NCI-H2196 treated with DMSO at 0.1 percent for 48 hours (cell line): ENCODE data around the gene PDE7B.
"Not testable (repeated sequence)": the region's sequence is repeated elsewhere in the genome, so short reads cannot be mapped to it uniquely, and the experiment has no call there.

Experiments
- DNase-seq: peaks from one replicate; lab custom pipeline; 2025; ENCODE audit not compliant: unreplicated experiment; lab: John Stamatoyannopoulos, UW

PDE7B gene

DNA sequence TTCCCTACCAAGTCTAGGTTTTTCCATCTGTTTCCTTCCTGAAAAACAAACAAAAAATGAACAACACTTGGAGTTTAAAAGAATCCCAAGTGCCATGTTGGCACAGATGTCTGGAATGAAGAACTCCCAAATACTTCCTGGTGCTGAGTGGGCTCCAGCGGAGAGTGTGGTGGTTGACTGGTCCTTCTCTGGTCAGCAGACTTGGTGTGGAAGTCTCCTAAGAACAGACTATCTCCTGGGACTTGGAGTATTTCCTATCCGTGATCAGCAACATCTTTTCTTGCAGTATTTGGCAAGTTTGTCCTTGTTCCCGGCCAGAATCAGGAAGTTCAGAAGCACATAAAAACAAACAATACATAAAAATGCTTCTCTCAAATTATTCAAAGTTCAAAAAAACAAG lies 244.5 kb downstream of the PDE7B start:
- no peak for DNase-seq

DNA sequence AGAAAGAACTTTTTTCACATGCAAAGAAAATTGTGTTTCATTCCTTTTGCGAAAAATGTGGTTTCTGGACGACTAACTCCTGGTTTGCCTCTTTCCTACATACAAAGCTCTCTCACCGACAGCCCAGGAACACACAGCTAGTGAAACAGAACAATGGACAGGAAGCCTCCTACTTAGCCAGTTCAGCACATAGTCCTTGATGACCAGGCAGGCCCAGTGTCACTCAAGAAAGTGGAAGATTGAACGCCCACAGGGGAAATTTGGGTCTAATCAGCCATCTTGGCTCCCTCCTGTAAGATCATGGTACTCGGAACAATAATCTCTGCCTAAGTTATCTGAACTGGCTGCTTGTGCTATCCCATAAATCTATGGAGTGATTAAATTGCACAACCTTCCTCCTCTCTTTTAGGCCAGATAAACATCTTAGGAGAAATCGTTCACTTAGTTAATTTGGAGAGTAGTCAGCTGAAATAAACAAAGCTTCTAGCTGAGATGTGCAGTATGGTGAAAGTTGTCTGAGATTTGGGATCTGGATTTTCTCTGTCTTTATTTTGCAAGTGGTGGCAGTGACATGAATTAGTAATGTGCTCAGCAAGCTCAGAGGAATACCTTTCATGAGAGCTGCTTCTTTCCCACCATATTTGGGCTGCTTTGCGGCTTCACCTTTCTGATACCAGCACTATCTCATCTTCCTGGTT lies 251.6 kb downstream of the PDE7B start:
- no peak for DNase-seq

DNA sequence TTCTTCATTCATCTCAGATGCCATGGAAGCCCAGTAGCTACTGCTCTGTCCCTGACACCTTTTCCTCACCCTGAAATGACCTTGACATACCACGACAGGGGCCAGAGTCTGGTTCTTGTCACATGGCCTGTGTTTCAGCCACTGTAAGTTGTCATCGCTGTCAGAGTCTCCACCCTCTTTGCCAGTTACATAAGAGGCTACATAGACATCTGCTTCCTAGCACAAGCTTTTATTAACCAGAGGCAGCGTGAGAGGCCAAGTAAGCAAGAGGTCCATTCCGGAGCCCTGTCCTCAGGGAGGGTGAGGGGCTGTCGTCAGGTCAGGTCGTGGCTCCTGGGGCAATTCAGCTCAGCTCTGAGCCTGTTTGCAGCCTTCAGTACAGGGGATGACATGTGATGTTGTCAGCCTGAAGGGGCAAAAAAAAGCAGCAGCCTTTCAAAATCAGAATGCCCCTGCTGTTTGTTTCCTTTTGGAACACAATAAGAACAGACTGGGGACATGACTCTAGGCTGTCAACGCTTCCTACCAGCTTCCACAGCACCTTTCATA lies 252.3 kb downstream of the PDE7B start:
- no peak for DNase-seq

DNA sequence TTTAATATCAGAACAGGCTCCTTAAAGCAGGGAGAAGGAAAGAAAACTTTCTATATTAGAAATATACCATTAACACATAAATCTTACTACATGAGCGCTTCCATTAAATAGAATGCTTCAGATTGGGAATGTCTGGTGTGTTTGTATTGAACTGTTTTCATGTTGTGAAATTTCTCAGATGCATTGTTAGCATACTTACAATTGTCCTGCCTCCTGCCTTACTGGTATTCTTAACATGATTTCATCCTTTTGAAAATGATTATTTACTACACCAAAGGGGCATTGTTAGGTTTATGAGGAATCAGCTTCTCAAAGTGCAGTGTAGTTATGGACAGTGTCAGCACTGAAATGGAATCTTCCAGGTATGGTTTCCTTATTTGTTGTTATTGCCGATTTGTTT lies 253.1 kb downstream of the PDE7B start:
- DNase-seq = no peak

DNA sequence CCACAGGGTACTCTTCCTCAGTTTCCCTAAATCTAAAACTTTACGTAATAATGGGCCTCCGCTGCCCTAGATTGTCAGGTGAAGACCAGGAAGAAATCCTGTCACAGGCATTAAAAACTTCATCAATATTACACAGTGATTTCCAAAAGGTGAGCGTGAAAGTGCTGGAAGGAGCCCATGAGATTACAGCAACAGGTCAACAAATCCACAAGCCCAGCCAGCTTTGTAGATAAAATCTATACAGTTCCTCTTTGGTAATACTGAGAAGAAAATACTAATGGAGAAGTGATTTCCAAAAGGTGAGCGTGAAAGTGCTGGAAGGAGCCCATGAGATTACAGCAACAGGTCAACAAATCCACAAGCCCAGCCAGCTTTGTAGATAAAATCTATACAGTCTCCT lies 254.3 kb downstream of the PDE7B start:
- DNase-seq = not testable (repeated sequence)

DNA sequence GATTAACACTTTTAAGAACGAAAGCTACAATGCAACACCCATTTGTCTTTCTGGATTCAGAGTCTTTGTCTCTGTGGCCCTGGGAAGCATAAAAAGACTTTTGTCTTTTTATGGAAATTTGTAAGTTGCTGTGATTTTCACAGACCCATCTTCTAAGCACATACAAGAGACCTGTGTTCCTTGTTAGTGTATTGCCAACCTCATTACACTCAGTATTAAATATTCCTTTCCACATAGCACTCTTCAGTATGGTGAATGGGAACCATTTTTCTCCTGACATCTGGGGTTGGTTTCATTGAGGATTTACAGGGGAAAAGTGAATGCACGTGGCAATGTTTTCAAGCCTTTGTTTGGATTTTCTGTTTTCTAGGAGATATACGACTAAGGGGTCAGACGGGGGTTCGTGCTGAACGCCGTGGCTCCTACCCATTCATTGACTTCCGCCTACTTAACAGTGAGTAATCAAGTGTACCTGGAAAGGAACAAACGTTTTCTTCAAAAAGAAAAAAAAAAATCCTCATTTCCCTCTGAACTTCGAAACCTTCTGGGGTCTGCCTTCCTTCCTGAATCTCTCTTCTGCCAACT lies 257.0 kb downstream of the PDE7B start:
- DNase-seq = no peak

DNA sequence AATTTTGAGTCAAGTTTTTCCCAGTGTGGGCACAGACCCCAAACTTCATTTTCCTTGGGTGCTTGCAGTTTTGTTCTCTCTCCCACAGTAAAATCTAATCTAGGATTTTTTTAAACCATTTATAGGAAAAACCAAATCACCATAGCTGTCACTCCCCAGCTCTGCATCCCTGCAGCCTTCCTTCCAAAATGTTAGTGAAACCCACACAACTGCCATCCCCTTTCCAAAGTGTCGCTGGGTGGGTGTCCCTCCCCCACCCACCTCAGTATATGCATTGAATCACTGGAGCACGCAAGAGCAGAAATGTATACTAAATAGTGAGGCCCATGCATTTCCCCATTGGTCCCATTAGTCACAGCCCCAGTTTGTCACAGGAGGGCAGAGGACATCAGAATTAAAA lies 260.3 kb downstream of the PDE7B start:
- DNase-seq = no peak

DNA sequence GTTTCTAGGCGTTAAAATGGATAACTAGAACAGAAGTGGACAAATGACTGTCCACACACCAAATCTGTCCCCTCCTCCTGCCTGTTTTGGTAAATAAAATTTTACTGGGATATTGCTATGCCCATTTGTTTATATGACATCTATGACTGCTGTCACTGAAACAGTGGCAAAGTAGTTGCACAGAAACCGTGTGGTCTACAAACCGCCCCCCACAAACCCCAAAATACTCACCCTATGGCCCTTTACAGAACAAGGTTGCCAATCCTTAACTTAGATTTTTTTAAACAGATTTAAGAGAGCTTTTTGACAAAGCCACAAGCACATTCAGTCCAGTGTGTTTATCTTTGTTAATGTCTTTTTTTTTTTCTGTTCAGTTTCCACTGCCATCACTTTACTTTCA lies 260.8 kb downstream of the PDE7B start:
- DNase-seq = no peak

DNA sequence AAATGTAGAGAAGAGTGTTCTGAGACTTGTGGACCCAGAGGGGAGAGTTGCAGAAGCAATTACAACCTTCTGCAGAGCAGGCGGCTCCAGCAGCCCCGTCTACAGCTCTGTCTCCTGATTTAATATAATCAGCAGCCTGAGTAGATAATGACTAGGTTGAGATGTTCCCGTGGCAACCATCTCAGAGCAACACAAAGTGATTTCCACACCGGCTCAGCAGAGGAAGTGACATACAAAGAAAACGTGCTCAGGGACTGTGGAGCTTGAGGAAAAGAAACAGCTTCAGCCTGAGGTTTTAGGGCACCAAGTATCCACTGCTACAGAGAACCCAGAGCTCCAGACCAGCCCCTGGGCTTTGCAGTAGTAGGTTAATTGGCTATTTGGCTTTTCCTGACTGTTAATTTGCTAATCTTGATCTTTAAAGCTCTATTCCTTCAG lies 262.3 kb downstream of the PDE7B start:
- peak; percentile 16 for DNase-seq

DNA sequence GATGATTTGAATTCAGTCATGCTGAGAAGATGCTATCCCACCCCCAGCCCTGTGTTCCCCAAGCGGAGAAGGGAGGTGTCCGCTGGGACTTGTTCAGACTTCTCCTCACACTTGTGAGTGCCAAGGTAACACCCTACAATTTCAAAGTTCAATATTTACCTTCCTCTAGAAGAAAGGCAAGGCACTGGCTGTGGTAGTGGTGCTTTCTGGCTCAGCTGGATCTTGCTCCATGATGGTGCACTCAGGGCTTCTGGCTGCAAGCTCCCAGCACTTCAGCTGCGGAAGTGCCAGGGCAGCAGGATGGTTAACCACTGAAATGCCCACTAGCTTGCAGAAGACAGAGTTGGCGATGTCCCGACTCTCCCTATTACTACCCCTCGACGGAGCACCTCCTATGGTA lies 263.2 kb downstream of the PDE7B start:
- DNase-seq = no peak

DNA sequence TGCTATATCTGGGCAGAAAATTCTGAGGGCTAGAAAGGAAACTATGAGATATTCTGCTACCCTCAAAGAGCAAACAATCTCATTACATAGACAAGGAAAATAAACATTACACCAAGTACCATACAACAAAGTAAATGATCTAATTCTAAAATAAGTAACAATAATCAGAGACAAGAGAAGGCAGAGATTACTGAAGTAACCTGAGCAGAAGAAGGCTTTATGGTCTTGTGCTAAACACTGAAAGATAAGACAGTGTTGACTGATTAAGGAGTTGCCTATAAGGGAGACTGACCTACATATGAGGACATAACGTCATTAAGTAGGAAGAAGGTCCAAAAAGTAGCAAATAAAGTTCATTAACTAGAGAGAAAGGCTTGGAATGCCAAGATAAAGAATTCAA lies 264.4 kb downstream of the PDE7B start:
- no peak for DNase-seq

DNA sequence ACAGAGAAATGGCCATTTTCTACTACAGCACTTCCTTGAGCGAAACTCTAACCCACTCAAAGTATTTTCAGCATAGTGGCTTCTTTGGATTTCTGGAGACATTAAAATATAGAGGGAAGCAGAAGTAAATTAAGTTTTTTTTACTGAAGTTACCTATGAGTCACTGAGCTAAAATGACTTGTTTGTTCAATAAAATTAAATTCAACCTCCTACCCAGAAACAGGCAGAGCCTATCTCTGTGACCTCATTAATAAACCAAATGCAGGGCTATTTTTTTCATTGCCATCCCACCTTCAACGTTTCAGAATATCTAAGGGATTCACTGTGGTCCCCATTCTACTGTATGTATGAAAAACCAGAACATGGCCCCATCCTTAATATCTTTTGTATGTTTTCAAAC lies 265.6 kb downstream of the PDE7B start:
- no peak for DNase-seq

DNA sequence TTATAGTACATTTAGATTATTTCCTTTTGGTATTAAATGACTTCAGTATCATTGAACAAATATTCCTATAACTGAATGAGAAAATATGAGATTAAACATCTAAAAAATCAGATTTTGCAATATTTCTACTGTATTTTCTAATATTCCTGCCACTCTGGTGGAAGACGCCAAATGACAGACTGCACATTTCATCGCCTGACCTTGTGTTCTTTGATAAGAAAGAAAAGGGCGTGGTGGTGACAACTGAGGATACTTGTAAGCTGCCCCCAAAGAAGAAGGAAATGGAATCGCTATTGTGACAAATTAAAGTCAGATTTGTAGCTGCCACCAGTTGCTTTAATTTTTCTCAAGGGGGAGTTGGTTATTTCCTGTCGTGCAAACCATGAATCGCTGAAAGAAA lies 267.3 kb downstream of the PDE7B start:
- DNase-seq = no peak

DNA sequence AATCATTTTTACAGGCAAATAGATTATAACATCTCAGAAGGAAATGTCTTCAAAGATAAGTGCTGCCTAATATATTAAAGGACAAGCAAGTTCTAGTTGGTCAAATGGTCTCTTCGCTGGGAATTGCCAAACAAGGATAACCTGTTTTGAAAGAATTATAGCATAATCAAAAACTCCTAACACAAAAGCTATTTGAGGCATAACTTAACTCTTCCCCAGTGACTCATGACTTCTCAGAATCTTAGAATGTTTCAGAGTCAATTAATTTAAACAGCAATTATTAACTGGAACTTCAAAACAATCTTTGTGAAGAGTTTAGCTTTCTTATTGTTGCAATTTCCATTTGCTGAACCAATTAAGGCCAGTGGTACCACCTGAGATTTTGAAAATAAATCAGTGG lies 272.0 kb downstream of the PDE7B start:
- no peak for DNase-seq

DNA sequence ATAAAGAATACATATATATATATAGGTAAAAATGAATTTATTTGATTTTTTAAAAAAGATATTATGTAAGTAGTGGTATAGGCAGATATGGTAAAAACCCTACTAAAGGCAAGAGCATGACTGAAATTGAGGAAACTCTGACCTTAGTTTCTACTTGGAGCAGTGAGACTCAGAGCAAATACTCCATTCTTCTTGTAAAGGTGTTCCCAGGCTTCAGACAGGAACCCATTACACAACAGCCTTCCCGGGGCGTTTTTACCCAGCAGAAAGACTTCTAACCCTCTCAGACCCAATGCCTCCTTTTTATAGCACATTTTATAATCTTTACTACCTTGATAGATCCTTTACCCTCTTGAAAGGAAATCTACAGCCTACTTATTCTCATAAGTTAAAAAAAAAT lies 274.1 kb downstream of the PDE7B start:
- no peak for DNase-seq

DNA sequence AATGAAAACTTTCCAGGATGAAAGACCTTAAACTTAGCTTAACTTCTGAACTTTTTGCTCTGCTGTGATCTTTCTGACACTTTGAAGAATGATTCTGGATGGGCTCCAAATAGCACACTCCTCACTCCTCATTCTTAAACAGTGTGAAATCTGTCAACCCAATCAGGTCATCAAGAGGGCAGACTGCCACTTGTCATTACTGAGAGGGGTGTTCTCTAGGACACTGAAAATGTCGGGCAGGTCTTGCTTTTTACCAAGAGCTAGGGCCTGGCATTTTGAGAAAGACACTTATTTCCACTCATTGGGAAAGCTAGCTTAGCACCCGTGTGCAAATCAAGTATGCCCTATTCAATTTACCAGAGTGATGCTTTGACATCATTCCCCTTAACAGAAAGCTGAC lies 276.4 kb downstream of the PDE7B start:
- no peak for DNase-seq

DNA sequence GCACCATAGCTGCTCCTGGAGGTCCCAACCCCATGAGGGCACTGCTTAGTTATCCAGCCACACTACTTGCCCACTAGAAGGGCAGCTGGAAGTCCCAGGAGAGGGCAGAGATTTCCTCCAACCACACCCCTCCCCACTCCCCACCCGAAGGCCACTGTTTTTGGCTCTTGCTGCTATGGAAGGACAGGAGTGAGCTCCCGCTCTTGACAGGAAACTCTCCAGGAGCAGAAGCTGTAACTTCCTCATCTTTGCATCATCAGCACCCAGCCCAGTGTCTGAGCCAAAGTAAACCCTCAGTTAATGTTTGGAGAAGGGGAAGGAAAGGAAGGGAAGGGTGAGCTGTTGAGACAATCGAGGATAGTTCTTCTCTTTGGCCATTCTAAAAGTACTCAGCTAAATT lies 277.9 kb downstream of the PDE7B start:
- DNase-seq = no peak

DNA sequence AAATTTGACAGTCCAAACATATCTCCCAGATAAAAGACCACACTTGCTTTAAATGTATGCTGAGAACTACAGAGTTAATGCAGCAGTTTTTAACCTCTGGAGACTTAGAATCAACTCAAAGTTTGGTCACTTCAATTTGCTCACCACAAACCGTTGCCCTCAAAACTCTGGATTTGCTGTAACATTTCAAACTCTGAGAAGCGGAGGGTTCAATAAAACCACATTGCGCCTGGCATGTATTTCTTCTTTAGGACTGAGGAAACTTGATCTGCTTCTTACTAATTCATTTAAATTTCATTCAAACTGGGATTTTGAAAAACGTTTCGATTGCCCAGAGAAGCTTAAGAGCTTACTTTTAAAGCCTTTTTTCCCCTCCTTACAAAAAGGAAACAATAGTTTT lies 282.8 kb downstream of the PDE7B start:
- DNase-seq = no peak

DNA sequence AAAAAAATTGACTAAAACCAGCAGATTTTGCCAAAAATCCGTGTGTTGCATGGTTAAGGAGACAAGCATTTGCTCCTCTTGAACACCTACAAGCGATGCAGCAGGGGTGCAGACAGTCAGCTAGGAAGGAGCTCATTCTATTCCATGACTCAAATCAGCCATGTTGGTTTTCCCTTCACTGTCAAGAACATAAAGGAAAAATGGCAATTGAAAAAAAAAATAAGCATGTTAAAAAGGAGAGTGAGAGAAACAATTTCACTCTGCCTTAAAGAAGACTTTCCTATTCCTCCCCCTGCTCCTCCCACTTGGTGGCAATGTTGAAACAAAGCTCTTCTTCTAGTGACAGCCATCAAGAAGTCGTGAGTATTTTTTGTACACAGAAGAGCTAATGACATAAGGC lies 283.2 kb downstream of the PDE7B start:
- DNase-seq = no peak

DNA sequence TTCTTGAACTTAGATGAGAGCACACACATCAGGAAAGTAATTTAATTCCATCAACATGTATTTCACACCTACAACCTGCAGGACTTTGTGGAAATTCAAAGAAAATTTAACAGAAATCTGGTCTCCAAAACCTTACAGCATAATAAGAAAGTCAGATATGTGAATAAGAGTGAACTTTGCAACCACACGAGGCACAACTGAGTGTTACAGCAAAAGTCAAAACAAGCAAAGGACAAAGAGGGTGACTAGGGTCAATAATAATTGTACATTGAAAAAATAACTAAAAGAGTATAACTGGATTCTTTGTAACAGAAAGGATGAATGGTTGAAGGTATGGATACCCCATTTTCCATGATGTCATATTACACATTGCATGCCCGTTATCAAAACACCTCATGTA lies 284.8 kb downstream of the PDE7B start:
- DNase-seq = no peak

DNA sequence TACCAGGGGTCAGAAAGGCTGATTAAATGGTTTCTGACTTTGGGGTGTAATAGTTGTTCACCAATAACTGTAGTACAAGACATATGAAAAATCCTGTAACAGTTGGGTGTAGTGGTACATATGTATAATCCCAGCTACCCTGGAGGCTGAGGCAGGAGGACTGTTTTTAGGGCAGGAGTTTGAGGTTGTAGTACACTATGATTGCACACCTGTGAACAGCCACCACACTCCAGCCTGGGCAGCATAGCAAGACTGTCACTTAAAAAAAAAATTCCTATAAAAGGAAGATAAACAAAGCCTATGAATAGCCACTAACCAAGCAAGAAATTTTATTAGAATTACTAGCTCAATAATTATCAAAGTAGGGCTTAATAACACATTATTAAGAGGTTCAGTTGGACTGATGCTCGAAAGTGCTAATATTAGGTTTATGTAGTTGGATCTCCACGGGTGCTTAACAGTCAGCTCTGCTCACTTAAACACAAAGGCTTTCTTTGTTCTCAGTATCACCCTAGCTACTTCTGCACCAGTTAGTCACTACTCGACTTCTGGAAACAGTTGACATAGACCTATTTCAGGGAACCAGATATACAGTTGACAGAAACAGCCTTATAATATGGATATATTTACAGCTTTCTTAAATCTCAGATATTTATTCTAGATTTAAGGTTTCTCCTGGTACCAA lies 285.6 kb downstream of the PDE7B start:
- no peak for DNase-seq

DNA sequence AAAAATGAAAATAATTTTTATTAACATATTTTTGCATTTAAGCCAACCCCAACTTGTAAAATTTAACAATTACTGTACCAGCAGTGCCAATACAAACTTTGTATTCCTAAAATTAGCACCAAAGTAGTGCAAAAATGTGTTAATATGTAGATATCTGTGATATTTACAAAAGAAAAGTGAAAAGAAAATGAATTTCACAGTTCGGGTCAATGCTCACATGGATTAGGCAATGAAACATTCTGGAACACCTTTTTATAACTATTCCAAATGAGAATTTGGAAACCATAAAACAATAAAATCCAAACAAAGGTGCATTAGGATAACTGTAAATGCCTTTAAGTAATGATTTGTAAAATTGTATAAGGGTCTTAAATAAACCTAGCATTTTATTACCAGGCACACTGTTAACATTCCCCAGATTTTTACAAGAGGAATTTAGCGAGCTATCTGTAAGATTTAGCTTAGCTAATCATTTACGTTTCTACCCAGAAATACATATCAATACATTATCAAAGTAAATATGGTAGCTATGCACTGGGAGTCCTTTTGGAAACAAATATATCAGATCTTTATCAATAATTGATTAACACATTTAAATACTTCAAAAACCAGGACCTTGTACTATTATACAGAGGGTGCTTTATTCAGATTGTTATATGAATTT lies 286.4 kb downstream of the PDE7B start:
- DNase-seq = no peak
